Measurements from ENCODE around the gene GATA5. TPM values are rescaled to one million over a fixed set of nuclear protein-coding genes. Genes with fewer than 3 reads are reported as not detected.

Gene GATA5
- total RNA-seq, 4 donors from 2014 or later, result 0.23 to 2.1 (median 1.2) TPM

DNA sequence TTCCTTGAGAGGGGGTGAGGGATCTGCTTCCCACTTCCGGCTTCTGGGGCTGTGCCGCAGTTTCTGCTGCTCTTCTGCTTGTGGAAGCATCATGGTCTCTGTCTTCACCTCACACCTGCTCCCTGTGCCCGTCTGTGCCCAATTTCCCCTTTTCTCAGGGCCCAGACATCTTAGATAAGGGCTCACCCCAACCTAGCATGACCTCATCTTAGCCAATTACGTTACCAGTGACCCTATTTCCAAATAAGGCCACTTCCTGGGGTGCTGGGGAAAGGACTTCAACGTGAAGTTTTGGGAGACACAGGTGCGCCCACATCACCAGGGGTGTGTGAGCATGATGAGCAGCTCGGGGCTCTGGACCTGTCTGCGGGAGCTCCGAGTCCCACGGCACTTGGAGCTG, 27.8 kb downstream of the GATA5 start:
- WGBS, result 45% methylated on average over 4 of the region's 10 CpGs
- H3K4me3 ChIP-seq, result no peak overlapping the region
- no peak overlapping the region for H3K27ac ChIP-seq
- H3K27me3 ChIP-seq, result peaks cover 83% of the 10 kb centered on the region
- no peaks in the 10 kb centered on the region for H3K36me3 ChIP-seq
- DNase-seq (ENCODE audit: low spot score in 2 of 2), result no peak
- H3K9me3 ChIP-seq, result no peaks in the 10 kb centered on the region
- no peak for TF ChIP-seq EP300 (IDR thresholded peaks at IDR 0.05)
- TF ChIP-seq POLR2A (IDR thresholded peaks at IDR 0.05), result no peak
- TF ChIP-seq POLR2AphosphoS5 (IDR thresholded peaks at IDR 0.05), result no peak
- TF ChIP-seq, protein P1, sequence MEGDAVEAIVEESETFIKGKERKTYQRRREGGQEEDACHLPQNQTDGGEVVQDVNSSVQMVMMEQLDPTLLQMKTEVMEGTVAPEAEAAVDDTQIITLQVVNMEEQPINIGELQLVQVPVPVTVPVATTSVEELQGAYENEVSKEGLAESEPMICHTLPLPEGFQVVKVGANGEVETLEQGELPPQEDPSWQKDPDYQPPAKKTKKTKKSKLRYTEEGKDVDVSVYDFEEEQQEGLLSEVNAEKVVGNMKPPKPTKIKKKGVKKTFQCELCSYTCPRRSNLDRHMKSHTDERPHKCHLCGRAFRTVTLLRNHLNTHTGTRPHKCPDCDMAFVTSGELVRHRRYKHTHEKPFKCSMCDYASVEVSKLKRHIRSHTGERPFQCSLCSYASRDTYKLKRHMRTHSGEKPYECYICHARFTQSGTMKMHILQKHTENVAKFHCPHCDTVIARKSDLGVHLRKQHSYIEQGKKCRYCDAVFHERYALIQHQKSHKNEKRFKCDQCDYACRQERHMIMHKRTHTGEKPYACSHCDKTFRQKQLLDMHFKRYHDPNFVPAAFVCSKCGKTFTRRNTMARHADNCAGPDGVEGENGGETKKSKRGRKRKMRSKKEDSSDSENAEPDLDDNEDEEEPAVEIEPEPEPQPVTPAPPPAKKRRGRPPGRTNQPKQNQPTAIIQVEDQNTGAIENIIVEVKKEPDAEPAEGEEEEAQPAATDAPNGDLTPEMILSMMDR (IDR thresholded peaks at IDR 0.05), result no peak
- H3K4me1 ChIP-seq, result no peaks in the 10 kb centered on the region

DNA sequence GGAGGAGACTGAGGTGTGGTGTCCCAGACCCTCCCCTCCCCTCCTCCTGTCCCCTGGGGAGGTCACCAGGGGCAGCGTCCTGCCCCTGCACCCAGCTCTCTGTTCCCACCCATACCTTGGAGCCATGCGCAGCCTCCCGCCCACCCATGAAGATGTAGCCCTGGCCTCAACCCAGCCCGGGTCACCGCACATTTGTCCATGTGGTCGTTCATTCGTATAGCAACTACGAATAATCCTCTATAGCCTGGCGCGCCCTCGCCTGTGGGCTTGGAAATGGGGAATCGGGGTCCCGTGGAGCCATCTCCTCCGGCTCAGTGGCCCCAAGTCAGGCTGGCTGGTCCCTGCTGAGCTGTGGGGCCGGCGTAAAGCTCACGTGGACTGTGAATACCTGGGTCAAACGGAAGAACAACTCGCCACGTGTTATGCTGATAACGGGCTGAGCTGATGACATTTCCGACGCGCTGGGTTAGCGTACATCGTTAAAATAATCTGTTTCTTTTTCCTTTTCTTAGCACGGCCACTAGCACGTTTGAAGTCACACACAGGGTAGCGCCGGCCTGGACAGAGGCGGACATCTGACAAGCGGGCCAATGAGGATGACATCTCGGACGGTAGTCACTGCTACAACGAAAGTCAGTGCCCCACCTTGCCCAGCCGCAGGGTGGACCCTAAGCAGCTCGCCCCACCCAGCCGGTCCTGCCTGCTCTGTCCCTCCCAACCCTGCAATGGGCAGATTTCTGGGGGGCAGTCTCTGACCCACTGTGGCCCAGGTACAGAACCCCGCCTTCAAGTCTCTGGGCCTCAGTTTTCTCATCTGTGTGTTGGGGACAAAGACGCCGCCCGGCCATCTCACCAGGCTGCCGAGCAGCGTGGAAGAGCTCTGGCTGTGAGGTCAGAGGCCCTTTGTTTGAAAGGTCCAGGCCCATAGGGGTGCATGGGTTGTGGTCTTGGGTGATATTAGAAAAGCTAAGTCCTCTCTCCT, 28.6 kb downstream of the GATA5 start:
- WGBS, result 84% methylated on average over 43 of the region's 44 CpGs
- H3K27ac ChIP-seq, result no peak overlapping the region
- DNase-seq (ENCODE audit: low spot score in 2 of 2), result no peak
- H3K36me3 ChIP-seq, result no peaks in the 10 kb centered on the region
- no peaks in the 10 kb centered on the region for H3K4me1 ChIP-seq
- peaks cover 79% of the 10 kb centered on the region for H3K27me3 ChIP-seq
- H3K4me3 ChIP-seq, result no peak overlapping the region
- TF ChIP-seq, protein P1 (IDR thresholded peaks at IDR 0.05), result no peak
- TF ChIP-seq POLR2A (IDR thresholded peaks at IDR 0.05) (no peak), POLR2AphosphoS5 (IDR thresholded peaks at IDR 0.05) (no peak), EP300 (IDR thresholded peaks at IDR 0.05) (no peak)
- no peaks in the 10 kb centered on the region for H3K9me3 ChIP-seq

DNA sequence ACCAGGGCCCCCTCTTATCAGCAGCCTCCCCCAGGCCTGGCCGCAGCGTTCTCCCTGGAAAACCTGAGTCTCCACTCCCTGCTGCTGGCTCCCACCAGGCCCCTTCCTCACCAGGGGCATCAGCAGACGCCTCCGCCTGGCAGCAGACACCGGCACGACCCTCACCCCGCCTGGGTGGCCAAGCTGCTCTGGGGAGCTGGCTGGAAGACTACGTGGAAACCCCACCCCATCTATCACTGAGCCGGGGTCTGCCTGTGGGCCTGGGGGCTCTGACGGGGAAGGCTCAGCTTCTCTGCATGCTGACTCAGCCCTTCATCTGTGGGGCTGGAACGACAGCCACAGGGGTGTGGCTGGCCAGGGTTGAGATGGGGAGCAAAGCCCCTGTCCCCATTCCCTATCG, 29.3 kb downstream of the GATA5 start:
- TF ChIP-seq EP300 (IDR thresholded peaks at IDR 0.05) (no peak), POLR2AphosphoS5 (IDR thresholded peaks at IDR 0.05) (no peak)
- TF ChIP-seq, protein P1 (IDR thresholded peaks at IDR 0.05), result no peak
- no peak for DNase-seq (ENCODE audit: low spot score in 2 of 2)
- Histone ChIP-seq H3K9me3 (no peaks in the 10 kb centered on the region), H3K27me3 (peaks cover 79% of the 10 kb centered on the region), H3K4me1 (no peaks in the 10 kb centered on the region), H3K4me3 (no peak overlapping the region), H3K27ac (no peak overlapping the region), H3K36me3 (no peaks in the 10 kb centered on the region)
- 43% methylated on average over 9 of the region's 12 CpGs for WGBS

DNA sequence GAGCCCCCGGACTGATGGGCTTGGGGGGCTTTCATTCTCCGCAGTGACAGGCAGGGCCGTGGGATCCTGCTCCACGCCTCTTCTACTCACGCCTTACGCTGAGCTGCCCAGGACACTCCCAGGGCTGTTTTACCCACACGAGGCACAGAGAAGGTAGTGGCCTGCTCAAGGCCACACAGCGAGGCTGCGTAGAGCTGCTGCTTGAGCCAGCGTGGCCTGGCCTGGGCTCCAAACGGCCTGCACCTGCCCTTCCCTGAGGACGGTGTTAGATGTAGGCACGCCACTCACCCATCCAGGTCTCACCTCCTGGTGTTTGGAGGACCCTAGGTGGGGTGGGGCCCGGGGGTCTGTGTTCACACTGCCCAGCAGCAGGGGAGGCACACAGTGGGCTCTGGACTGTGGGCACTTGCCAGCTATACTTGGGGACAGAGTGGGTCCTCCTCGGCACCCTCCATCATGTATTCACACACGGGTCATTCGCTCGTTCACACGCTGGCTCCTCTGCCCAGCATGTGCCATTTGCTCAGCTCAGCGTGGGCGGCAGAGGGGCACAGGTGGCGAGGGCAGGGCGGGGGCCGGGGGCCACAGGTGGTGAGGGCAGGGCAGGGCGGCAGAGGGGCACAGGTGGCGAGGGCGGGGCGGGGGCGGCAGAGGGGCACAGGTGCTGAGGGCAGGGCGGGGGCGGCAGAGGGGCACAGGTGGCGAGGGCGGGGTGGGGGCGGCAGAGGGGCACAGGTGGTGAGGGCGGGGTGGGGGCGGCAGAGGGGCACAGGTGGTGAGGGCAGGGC, 30.0 kb downstream of the GATA5 start:
- H3K27me3 ChIP-seq, result peaks cover 79% of the 10 kb centered on the region
- 75% methylated on average over 16 of the region's 36 CpGs for WGBS
- TF ChIP-seq POLR2A (IDR thresholded peaks at IDR 0.05) (no peak), POLR2AphosphoS5 (IDR thresholded peaks at IDR 0.05) (no peak), EP300 (IDR thresholded peaks at IDR 0.05) (no peak)
- TF ChIP-seq, protein P1 (IDR thresholded peaks at IDR 0.05), result no peak

DNA sequence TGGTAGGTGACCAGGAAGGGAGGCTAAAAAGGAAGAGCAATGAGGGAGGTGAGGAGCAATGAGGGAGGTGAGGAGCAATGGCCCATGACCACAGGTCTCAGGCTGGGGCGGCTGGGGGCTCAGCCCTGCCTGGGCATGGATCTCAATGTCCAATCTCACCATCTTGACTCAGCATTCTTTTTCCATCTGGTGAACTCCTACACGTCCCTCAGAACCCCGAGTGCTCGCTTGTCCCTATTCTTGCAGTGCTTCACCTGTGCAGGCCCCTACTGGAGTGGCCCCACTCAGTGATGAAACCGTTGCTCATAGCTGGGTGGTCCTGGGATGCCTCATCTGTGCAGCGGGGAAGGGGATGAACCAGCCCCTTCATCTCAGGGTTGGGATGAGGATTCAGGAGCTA, 31.5 kb downstream of the GATA5 start:
- no peak for DNase-seq (ENCODE audit: low spot score in 2 of 2)

More for the DNA sequence above, 30.0 kb downstream of the GATA5 start:
- no peak overlapping the region for H3K27ac ChIP-seq
- no peaks in the 10 kb centered on the region for H3K4me1 ChIP-seq
- no peaks in the 10 kb centered on the region for H3K36me3 ChIP-seq
- H3K4me3 ChIP-seq, result no peak overlapping the region
- H3K9me3 ChIP-seq, result no peaks in the 10 kb centered on the region
- no peak for DNase-seq (ENCODE audit: low spot score in 2 of 2)

More for the DNA sequence above, 31.5 kb downstream of the GATA5 start:
- Histone ChIP-seq H3K36me3 (no peaks in the 10 kb centered on the region), H3K27me3 (peaks cover 77% of the 10 kb centered on the region), H3K9me3 (no peaks in the 10 kb centered on the region), H3K4me1 (no peaks in the 10 kb centered on the region), H3K27ac (no peak overlapping the region), H3K4me3 (no peak overlapping the region)
- WGBS, result 87% methylated on average over 6 of the region's 6 CpGs
- TF ChIP-seq POLR2A (IDR thresholded peaks at IDR 0.05) (no peak), EP300 (IDR thresholded peaks at IDR 0.05) (no peak)

All from suprapubic skin (tissue), 4 donors.